ENCODE data around the gene IZUMO4. TPM values are rescaled to one million over a fixed set of nuclear protein-coding genes. Genes with fewer than 3 reads are reported as not detected.

IZUMO4 gene
- total and polyA plus RNA-seq, 5 donors from 2014 or later = 0.47 to 16.5 (median 0.78) TPM

DNA sequence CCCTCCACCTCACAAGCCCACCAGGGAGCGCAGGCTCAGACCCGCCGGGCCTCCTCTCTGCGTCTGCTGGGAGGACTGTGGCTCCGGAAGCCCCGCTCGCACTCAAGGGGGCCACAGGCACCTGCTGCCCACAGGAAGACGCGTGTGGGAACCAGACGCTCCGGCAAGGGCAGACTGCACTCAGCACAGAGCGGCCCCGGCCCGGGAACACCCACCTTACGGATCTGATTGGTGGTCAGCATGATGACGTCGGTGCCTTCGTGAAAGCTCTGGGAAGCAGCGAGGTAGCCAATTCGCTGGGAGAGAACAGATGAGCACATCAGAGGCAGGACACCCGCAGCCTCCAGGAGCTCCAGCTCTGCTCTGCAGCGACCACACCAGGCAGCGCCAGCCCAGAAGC is 40.1 kb downstream of the IZUMO4 start:
- Mint-ChIP-seq H3K4me1 (peaks cover 0 to 7% (median 1%) of the 10 kb centered on the region in 4 donors), H3K9me3 (no peaks in the 10 kb centered on the region), H3K27ac (no peak overlapping the region), H3K27me3 (no peaks in the 10 kb centered on the region), H3K36me3 (peaks cover 6% of the 10 kb centered on the region), H3K4me3 (no peak overlapping the region)
- ATAC-seq (ENCODE audit: low read depth in 2 of 2) (no peak), DNase-seq (no peak)
- Histone ChIP-seq H3K9me3 (ENCODE audit: control insufficient read depth in 2 of 2, low read length in 2 of 2) (no peaks in the 10 kb centered on the region), H3K4me1 (ENCODE audit: control insufficient read depth, insufficient read depth, low read length, poor library complexity, severe bottlenecking) (no peaks in the 10 kb centered on the region), H3K27me3 (ENCODE audit: control insufficient read depth, insufficient read depth, low read length) (no peaks in the 10 kb centered on the region), H3K4me3 (ENCODE audit: low read depth, low read length) (no peak overlapping the region), H3K36me3 (ENCODE audit: control insufficient read depth, insufficient read depth, low read length) (peaks cover 50% of the 10 kb centered on the region), H3K27ac (ENCODE audit: insufficient read depth, low read length, poor library complexity, severe bottlenecking) (no peak overlapping the region)

GRCh38 chr19:2138061-2138728 is 41.5 kb downstream of the IZUMO4 start:
- Mint-ChIP-seq H3K36me3 (peaks cover 4% of the 10 kb centered on the region), H3K4me1 (peaks cover 0 to 7% (median 1%) of the 10 kb centered on the region in 4 donors), H3K27ac (peak overlapping the region in 1 of 3 donors; percentile 43), H3K9me3 (no peaks in the 10 kb centered on the region), H3K4me3 (no peak overlapping the region), H3K27me3 (no peaks in the 10 kb centered on the region)
- no peak for DNase-seq
- Histone ChIP-seq H3K4me1 (ENCODE audit: control insufficient read depth, insufficient read depth, low read length, poor library complexity, severe bottlenecking) (no peaks in the 10 kb centered on the region), H3K36me3 (ENCODE audit: control insufficient read depth, insufficient read depth, low read length) (peaks cover 36% of the 10 kb centered on the region), H3K4me3 (ENCODE audit: low read depth, low read length) (no peak overlapping the region), H3K27ac (ENCODE audit: insufficient read depth, low read length, poor library complexity, severe bottlenecking) (no peak overlapping the region), H3K27me3 (ENCODE audit: control insufficient read depth, insufficient read depth, low read length) (no peaks in the 10 kb centered on the region), H3K9me3 (ENCODE audit: control insufficient read depth in 2 of 2, low read length in 2 of 2) (no peaks in the 10 kb centered on the region)
- no peak for ATAC-seq (ENCODE audit: low read depth in 2 of 2)

DNA sequence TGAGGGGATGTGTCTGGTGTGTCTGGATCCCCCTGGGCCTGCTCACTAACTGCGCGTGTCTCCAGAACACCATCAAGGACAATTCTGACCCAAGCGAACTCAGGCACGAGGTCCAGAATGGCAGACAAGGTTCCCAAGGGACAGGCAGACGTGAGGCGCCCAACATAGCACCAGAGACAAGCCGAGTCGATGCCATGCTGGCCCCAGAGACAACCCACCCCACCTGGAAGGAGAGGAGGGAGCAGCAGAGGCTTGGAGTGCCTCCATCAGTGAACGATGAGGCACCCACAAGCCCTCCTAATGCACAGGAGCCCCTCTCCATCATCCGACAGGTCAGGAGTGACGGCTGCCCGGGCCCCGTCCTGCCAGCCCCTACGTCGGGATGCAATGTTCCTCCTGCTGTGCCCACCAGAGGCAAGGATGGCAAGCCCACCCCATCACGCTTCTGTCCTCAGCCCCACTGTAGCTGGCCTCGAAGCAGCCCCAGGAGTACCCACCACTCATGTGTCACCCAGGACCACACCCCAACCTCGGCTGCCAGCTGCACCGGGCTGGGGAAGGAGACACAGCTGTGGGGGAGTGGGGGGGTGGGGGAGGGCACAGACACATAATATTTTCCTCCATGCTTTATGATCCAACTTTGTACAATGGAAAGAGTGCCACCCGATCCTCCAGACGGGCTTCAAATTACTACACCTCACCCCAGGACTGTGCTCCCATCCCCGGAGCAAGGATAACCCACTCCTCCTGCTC is 42.8 kb downstream of the IZUMO4 start:
- H3K27ac Mint-ChIP-seq = no peak overlapping the region
- no peak overlapping the region for H3K4me3 Mint-ChIP-seq
- H3K4me3 ChIP-seq (ENCODE audit: low read depth, low read length) = no peak overlapping the region
- no peaks in the 10 kb centered on the region for H3K9me3 ChIP-seq (ENCODE audit: control insufficient read depth in 2 of 2, low read length in 2 of 2)
- no peaks in the 10 kb centered on the region for H3K4me1 ChIP-seq (ENCODE audit: control insufficient read depth, insufficient read depth, low read length, poor library complexity, severe bottlenecking)
- no peaks in the 10 kb centered on the region for H3K27me3 Mint-ChIP-seq
- peaks cover 3% of the 10 kb centered on the region for H3K36me3 Mint-ChIP-seq
- no peak for ATAC-seq (ENCODE audit: low read depth in 2 of 2)
- H3K4me1 Mint-ChIP-seq = peaks cover 0 to 7% (median 2%) of the 10 kb centered on the region in 4 donors
- H3K36me3 ChIP-seq (ENCODE audit: control insufficient read depth, insufficient read depth, low read length) = peaks cover 35% of the 10 kb centered on the region
- DNase-seq = no peak
- no peak overlapping the region for H3K27ac ChIP-seq (ENCODE audit: insufficient read depth, low read length, poor library complexity, severe bottlenecking)
- H3K9me3 Mint-ChIP-seq = no peaks in the 10 kb centered on the region
- no peaks in the 10 kb centered on the region for H3K27me3 ChIP-seq (ENCODE audit: control insufficient read depth, insufficient read depth, low read length)

- H3K36me3 Mint-ChIP-seq = peaks cover 3% of the 10 kb centered on the region
- no peak overlapping the region for H3K4me3 Mint-ChIP-seq
- ATAC-seq (ENCODE audit: low read depth in 2 of 2) (no peak), DNase-seq (no peak)
- no peaks in the 10 kb centered on the region for H3K27me3 Mint-ChIP-seq
- H3K9me3 ChIP-seq (ENCODE audit: control insufficient read depth in 2 of 2, low read length in 2 of 2) = no peaks in the 10 kb centered on the region
- no peak overlapping the region for H3K27ac ChIP-seq (ENCODE audit: insufficient read depth, low read length, poor library complexity, severe bottlenecking)
- peaks cover 35% of the 10 kb centered on the region for H3K36me3 ChIP-seq (ENCODE audit: control insufficient read depth, insufficient read depth, low read length)
- H3K27ac Mint-ChIP-seq = no peak overlapping the region
- H3K4me1 Mint-ChIP-seq = peaks cover 0 to 13% (median 4%) of the 10 kb centered on the region in 4 donors
- no peak overlapping the region for H3K4me3 ChIP-seq (ENCODE audit: low read depth, low read length)
- H3K4me1 ChIP-seq (ENCODE audit: control insufficient read depth, insufficient read depth, low read length, poor library complexity, severe bottlenecking) = no peaks in the 10 kb centered on the region
- H3K27me3 ChIP-seq (ENCODE audit: control insufficient read depth, insufficient read depth, low read length) = no peaks in the 10 kb centered on the region
- no peaks in the 10 kb centered on the region for H3K9me3 Mint-ChIP-seq
These were observed 43.4 kb downstream of the IZUMO4 start for GRCh38 chr19:2140138-2140569.

GRCh38 chr19:2142173-2142829 is 45.6 kb downstream of the IZUMO4 start:
- peaks cover 25% of the 10 kb centered on the region for H3K36me3 ChIP-seq (ENCODE audit: control insufficient read depth, insufficient read depth, low read length)
- H3K27ac Mint-ChIP-seq = no peak overlapping the region
- H3K4me1 Mint-ChIP-seq = peaks cover 0 to 26% (median 5%) of the 10 kb centered on the region in 4 donors

GRCh38 chr19:2144190-2144589 is 47.5 kb downstream of the IZUMO4 start:
- Histone ChIP-seq H3K4me3 (ENCODE audit: low read depth, low read length) (no peak overlapping the region), H3K27me3 (ENCODE audit: control insufficient read depth, insufficient read depth, low read length) (no peaks in the 10 kb centered on the region), H3K27ac (ENCODE audit: insufficient read depth, low read length, poor library complexity, severe bottlenecking) (no peak overlapping the region), H3K36me3 (ENCODE audit: control insufficient read depth, insufficient read depth, low read length) (peaks cover 11% of the 10 kb centered on the region), H3K4me1 (ENCODE audit: control insufficient read depth, insufficient read depth, low read length, poor library complexity, severe bottlenecking) (peaks cover 17% of the 10 kb centered on the region), H3K9me3 (ENCODE audit: control insufficient read depth in 2 of 2, low read length in 2 of 2) (no peaks in the 10 kb centered on the region)
- Mint-ChIP-seq H3K9me3 (no peaks in the 10 kb centered on the region), H3K27ac (no peak overlapping the region), H3K4me3 (peak overlapping the region in 1 of 4 donors; percentile 27), H3K36me3 (no peaks in the 10 kb centered on the region), H3K4me1 (peaks cover 6 to 39% (median 15%) of the 10 kb centered on the region in 4 donors), H3K27me3 (no peaks in the 10 kb centered on the region)
- no peak for DNase-seq
- ATAC-seq (ENCODE audit: low read depth in 2 of 2) = no peak

More at GRCh38 chr19:2142173-2142829, 45.6 kb downstream of the IZUMO4 start:
- ATAC-seq (ENCODE audit: low read depth in 2 of 2) (no peak), DNase-seq (no peak)
- Histone ChIP-seq H3K4me1 (ENCODE audit: control insufficient read depth, insufficient read depth, low read length, poor library complexity, severe bottlenecking) (peaks cover 1% of the 10 kb centered on the region), H3K4me3 (ENCODE audit: low read depth, low read length) (no peak overlapping the region), H3K27ac (ENCODE audit: insufficient read depth, low read length, poor library complexity, severe bottlenecking) (no peak overlapping the region), H3K9me3 (ENCODE audit: control insufficient read depth in 2 of 2, low read length in 2 of 2) (no peaks in the 10 kb centered on the region), H3K27me3 (ENCODE audit: control insufficient read depth, insufficient read depth, low read length) (no peaks in the 10 kb centered on the region)
- Mint-ChIP-seq H3K9me3 (no peaks in the 10 kb centered on the region), H3K27me3 (no peaks in the 10 kb centered on the region), H3K36me3 (no peaks in the 10 kb centered on the region), H3K4me3 (no peak overlapping the region)

- Histone ChIP-seq H3K9me3 (ENCODE audit: control insufficient read depth in 2 of 2, low read length in 2 of 2) (no peaks in the 10 kb centered on the region), H3K27me3 (ENCODE audit: control insufficient read depth, insufficient read depth, low read length) (no peaks in the 10 kb centered on the region), H3K36me3 (ENCODE audit: control insufficient read depth, insufficient read depth, low read length) (no peaks in the 10 kb centered on the region), H3K4me3 (ENCODE audit: low read depth, low read length) (no peak overlapping the region), H3K27ac (ENCODE audit: insufficient read depth, low read length, poor library complexity, severe bottlenecking) (no peak overlapping the region), H3K4me1 (ENCODE audit: control insufficient read depth, insufficient read depth, low read length, poor library complexity, severe bottlenecking) (peaks cover 33% of the 10 kb centered on the region)
- H3K27ac Mint-ChIP-seq = no peak overlapping the region
- H3K4me3 Mint-ChIP-seq = peak overlapping the region in 2 of 4 donors; percentile 22 to 74
- no peaks in the 10 kb centered on the region for H3K36me3 Mint-ChIP-seq
- ATAC-seq (ENCODE audit: low read depth in 2 of 2) (no peak), DNase-seq (no peak)
- peaks cover 6 to 52% (median 21%) of the 10 kb centered on the region in 4 donors for H3K4me1 Mint-ChIP-seq
- H3K27me3 Mint-ChIP-seq = no peaks in the 10 kb centered on the region
- H3K9me3 Mint-ChIP-seq = no peaks in the 10 kb centered on the region
These were observed 49.1 kb downstream of the IZUMO4 start for GRCh38 chr19:2145831-2146241.
